DMS114 treated with DMSO at 0.1 percent for 48 hours (cell line): ENCODE data around the gene DNAJB4.

Source experiments
- DNase-seq: peaks from one replicate; lab custom pipeline; 2025; ENCODE audit not compliant: unreplicated experiment; lab: John Stamatoyannopoulos, UW

DNAJB4 gene

GRCh38 chr1:78036450-78036849, 31.7 kb downstream of the DNAJB4 start:
- no peak for DNase-seq

GRCh38 chr1:78038071-78038470, 33.3 kb downstream of the DNAJB4 start:
- DNase-seq = no peak

GRCh38 chr1:78038491-78038939, 33.8 kb downstream of the DNAJB4 start:
- DNase-seq = no peak

- no peak for DNase-seq
Measured at GRCh38 chr1:78040484-78041089, 35.8 kb downstream of the DNAJB4 start.

GRCh38 chr1:78043436-78043835, 38.7 kb downstream of the DNAJB4 start:
- DNase-seq = no peak

GRCh38 chr1:78044796-78045562, 40.2 kb downstream of the DNAJB4 start:
- DNase-seq = no peak

- no peak for DNase-seq
Measured at GRCh38 chr1:78045563-78045925, 40.8 kb downstream of the DNAJB4 start.

GRCh38 chr1:78045926-78046778, 41.4 kb downstream of the DNAJB4 start, which contains the start of gene GIPC2:
Gene GIPC2 (plus strand): TSS chr1:78045966. CDS start chr1:78046095, 129 bp downstream.
- no peak for DNase-seq

- no peak for DNase-seq
Measured at GRCh38 chr1:78047106-78047505, 42.4 kb downstream of the DNAJB4 start.

- DNase-seq = no peak
Measured at GRCh38 chr1:78047631-78048030, 42.9 kb downstream of the DNAJB4 start.

GRCh38 chr1:78048446-78048845, 43.7 kb downstream of the DNAJB4 start:
- DNase-seq = no peak

GRCh38 chr1:78049396-78049795, 44.7 kb downstream of the DNAJB4 start:
- no peak for DNase-seq

- DNase-seq = no peak
Measured at GRCh38 chr1:78051005-78051404, 46.3 kb downstream of the DNAJB4 start.

- DNase-seq = no peak
Measured at GRCh38 chr1:78052685-78053405, 48.1 kb downstream of the DNAJB4 start.

- DNase-seq = no peak
Measured at GRCh38 chr1:78053498-78053897, 48.8 kb downstream of the DNAJB4 start.

- DNase-seq = no peak
Measured at GRCh38 chr1:78054559-78054958, 49.8 kb downstream of the DNAJB4 start.

- DNase-seq = no peak
Measured at GRCh38 chr1:78054972-78055371, 50.2 kb downstream of the DNAJB4 start.

- no peak for DNase-seq
Measured at GRCh38 chr1:78055565-78056132, 50.9 kb downstream of the DNAJB4 start.

GRCh38 chr1:78058670-78059069, 53.9 kb downstream of the DNAJB4 start:
- no peak for DNase-seq

GRCh38 chr1:78060857-78061563, 56.3 kb downstream of the DNAJB4 start:
- DNase-seq = no peak
